GM19438 (cell line): ENCODE results near the gene TNFRSF6B.

Experiments used
- ATAC-seq: cut with Tn5 transposase; IDR thresholded peaks from one replicate; pipeline ENCODE4 v1.9.1; 2021; ENCODE audit warnings: low read depth; ENCODE audit not compliant: unreplicated experiment

The TNFRSF6B gene

DNA sequence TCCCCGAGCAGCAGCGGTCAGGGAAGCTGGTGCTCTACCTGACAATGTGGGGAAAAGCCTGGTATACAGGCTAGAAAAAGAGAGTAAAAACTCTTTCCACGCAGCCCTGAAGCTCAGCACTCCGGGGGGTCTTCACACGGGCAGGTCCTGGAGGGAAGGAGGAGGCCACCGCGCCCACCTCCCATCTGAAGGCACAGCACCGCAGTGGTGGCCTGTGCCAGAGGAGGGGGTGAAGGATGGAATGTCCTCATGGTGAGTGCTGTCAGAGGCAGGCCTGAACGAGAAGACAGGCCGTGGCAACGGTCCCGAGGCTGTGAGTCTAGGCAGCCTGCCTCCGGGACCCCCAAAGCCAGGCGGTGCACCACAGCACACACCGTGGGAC, 49.0 kb downstream of the TNFRSF6B start:
- ATAC-seq: no peak

GRCh38 chr20:63745961-63746731, 49.7 kb downstream of the TNFRSF6B start:
- no peak for ATAC-seq

GRCh38 chr20:63746751-63747315, 50.4 kb downstream of the TNFRSF6B start:
- no peak for ATAC-seq

DNA sequence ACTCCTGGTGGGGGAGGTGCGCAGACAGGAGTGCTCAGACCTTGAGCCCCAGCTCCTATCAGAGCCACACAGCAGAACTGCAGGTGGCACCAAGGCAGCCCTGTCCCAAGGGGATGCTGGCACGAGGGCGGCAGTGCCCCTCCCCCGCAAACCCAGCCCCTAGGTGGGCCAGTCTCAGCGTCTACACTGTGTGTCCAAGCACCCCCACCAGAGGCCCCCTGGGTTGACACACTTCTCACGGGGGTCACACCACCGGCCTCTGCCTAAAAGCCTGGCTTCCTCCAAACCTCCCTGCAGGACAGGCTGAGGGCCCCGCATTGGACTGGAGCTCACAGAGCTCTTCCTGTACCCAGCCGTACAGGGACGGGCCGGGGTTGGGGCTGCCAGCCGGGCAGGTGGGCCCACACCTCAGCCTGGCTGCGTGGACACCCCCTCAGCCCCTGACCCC, 51.2 kb downstream of the TNFRSF6B start:
- ATAC-seq: no peak
